NK-92 (cell line): Measurements from ENCODE around the gene ZBTB47.

Experiments used
- DNase-seq: peaks from one replicate; lab custom pipeline; 2025; ENCODE audit not compliant: unreplicated experiment; lab: John Stamatoyannopoulos, UW

ZBTB47 gene

DNA sequence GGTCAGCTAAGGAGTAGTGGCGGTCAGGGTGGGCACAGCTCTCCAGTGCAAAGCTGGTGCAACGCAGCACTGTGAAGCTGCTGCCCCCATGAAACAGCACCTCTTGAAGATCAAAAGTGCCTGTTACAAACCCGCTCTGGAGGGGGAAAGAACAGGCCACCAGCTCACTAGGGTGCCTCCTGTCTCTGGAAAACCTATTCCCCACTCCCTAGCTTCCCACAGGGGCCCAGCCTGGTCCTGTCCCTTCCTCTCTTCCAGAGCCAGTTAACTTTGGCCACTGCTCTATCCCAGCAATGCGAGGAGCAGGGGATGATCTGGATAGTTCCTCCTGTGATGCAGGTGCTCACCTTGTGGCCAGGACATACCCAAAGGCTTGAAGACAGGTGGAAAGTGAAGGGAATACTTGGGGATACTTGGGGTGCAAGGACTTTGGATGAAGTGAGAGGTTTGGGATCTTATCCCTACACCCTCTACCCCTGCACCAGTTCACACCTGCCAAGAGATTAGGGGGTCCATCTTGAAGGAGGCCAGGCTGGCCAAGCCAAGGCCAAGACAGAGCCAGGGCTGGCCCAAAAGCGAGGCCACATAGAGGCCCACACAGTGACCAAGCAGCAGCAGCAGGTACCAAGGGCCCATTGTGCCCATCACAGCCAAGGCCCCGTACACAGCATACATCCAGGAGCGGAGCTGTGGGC is 44.9 kb downstream of the ZBTB47 start:
- no peak for DNase-seq

DNA sequence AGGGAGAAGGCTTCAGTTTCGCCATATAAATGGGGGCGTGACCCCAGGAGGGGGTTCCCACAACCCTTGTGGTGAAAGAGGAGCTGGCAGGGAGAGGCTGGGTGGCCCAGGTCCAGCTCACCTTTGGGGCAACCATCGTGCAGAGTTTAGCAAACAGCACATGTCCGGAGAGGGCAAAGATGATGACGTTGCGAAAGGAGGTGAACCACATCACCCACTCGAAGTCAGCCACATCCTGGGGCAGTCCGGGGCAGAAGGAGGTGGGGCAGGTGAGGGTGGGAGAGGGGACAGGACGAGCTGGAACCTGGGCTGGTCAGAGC is 45.4 kb downstream of the ZBTB47 start:
- no peak for DNase-seq

DNA sequence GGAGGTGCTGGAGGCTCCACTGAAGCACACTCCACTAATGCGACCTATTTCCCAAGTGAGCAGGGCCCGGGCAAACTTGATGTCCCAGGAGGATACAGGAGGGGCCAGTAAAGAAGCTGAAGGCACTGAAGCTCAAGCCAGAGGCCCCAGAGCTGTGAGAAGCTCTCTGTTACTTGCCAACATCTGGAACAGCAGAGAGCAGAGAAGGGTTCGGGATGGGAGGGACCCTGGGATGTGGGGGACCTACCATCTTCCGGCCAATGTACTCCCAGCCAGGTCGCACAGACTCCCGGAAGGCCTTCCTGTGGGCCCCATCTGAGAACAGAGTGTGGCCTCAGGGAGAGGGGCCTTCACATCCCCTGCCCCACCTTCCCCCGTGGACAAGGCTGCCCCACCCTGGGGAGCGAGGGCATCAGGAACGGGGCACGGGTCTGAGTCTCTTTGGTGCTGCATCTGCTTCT is 46.0 kb downstream of the ZBTB47 start:
- DNase-seq: no peak

DNA sequence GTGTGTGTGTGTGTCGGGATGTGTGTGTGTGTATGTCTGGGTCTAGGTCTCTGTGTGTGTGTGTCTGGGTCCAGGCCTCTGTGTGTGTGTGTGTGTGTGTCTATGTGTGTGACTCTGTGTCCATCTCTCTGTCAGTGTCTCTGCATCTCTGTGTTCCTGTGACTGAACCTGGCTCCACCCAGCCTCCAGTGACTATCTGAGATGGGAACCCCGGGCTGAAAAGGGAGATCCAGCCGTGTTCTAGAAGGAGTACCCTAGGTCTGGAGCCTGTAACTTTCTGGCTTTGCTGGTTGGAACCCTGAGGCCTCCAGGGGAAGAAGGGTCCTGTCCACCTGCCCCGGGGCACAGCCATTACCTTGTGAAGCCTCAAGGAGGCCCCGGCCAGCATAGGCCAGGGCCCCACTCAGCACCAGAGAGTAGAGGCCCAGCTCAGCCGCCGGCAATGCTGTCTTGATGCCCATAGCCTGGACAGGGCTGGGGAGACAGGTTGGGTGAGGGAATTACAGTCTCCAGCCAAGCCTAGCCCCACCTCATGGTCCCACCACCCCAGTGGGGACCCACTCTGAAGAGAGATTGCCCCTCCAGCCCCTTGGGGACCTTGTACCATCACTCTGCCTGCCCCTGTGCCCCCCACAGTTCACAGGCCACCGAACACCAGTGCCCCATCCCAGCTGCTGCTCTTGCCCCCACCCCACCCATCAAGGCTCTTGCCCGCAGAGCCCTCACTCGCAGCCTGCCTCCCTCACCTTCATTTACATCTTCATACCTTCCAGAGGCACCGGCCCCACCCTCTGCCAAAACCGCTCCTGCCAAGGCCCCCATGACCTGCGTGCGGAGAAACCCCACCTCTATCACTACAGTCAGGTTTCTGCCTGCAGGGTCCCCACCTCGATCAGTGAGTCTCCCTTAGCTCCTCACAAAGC is 47.1 kb downstream of the ZBTB47 start:
- no peak for DNase-seq

DNA sequence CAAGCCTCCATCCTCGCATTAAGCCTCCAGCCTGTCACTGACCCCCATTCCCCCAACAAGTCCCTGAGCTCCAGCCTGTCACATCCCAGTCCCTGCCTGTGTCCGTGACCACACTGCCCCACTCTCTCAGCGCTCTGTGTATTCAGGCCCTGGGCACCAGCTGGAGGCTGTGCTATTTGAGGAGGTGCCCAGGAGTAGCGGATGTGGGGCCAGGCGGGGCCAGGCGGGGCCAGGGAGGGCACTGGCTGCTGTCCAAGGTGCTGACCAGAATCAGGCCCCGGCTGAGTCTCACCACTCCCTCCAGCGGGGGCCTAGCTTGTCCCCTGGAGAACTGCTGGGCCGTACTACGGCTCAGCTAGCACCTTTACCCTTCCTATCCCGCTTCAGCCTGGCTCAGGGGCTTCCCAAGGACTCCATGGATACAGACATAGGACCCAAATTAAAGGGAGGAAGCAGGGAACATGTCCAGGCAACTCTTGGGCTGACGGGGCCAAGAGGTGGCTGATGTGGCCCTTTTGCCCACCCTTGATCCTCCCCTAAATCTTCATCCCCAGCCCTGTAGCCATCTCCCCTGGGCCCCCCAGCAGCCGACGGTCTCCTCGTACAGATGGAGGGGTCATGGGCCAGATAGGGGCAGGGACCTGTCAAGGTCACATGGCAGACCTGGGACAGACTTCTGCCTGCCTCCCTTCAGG is 48.0 kb downstream of the ZBTB47 start:
- no peak for DNase-seq

DNA sequence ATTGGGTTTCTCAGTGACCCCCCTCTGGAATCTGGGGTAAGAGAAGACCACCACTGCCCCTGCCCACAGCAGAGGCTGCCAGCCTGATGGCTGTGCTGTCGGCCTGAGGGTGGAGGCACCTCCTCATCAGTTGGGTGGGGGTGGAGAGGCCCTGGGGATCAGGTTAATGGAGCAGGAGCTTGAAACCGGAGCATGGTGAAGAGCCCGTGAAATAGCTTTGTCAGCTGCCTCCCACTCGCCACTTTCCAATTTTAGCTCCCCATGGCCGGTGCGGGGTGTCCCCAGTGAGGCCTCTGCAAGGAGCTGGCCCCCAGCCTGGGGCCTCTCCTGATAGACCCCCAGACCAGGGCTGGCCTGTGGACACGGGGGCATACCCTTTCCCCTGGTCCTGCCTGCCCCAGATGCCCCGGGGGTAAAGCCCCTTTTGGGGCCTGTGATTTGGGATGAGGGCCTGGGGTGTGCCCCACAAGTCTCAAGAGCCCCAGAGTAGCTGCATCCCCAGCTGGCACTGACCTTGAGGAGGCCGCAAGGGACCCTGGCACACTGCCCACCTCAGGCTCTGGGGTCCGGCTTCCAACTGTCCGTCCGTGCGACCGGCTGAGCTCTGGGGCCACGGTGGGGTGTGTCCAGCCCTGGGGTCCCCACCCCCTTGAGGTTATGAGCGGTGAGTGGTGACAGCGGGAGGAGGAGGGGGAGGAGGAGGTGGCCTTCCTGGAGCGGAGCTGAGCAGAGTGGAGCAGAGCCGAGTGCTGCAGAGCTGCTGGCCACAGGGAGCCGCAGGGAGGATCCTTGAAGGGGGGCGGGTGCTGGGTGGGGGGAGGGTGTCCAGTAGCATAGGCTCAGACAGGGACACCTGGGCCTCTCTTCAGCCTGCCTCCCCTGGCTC is 48.8 kb downstream of the ZBTB47 start, which contains the start of gene HHATL:
TSS of gene HHATL (minus strand) at position 733 of the 886 bp plus-strand sequence. CDS start 1,972 bp downstream, outside the sequence.
- DNase-seq: no peak

DNA sequence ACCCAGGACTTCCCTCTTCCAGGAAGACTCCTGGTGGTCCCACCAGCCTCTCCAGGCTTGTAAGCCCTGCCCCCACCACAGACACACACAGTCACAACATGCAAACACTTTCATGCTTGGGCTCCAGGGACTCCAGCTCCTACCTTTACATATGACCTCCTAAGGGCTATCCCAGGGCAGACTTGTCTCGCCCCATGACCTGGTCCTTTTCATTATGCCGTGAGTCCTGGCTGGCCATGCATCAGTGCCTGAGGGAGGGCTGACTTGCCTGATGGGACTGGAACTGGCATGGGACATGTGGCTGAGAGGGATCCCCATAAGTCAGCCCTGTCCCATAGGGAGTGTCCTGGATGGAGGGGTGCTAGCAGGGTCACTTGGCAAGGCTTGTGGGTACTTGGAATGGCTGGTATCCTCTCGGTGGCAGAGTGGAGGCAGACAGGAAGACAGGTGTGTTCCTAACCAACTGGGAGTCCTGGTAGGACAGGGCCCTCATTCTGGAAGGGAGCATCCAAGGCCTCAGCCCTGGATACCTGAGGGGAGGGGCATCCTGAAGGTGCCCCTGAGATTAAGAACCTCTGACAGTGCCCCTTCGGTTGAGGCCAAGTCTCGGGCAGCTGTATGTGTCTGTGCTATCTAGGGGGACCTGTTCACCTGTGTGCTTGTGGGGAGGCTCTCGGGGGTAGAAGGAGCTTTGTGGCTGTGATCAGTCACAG is 49.6 kb downstream of the ZBTB47 start:
- no peak for DNase-seq

DNA sequence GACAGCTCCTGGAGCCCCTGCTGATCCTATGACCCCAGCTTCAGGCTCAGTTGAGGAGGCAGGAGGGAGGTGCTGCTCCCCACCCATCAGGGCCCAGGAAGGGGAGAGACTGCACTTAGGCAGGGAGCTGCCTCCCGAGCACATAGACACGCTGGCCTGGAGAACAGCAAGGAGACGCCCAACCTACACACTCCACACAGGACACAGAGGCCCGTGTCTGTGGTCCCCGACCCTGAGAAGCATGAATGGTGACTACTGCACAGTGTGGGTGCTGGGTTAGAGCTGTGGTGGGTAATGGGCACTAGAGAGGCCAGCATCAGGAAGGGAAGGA is 50.2 kb downstream of the ZBTB47 start:
- DNase-seq: no peak

DNA sequence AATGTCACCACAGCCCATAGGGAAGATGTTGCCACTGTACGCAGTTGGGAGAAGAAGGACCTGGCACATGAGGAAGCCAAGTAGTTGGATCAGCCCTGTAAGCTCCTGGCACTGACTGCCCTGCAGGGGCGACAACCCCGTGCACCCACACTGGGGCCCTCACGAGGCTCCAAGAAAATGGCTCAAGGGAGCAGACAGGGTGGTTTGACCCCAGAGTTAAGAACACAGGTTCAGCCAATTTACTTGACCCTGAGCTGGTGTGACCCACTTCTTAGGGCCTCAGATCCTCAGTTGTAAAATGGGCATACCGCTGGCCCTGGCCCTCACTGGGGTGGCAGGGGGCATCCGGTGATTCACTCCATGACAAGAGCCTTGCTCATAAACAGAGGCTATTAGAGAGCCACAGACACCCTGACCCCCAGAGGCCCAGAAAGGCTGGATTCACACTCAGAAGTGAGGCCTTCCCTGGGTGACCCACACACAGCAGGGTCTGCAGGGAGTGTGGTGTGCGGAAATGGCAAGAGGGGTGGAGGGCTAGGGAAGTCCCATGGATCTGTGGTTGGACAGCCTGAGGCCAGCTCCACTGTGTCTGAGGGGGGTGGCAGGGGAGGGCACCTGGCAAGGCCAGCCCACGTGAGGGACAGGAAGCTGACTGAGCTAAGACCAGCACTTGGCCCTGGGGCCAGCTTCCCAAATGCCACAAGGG is 50.8 kb downstream of the ZBTB47 start:
- no peak for DNase-seq

DNA sequence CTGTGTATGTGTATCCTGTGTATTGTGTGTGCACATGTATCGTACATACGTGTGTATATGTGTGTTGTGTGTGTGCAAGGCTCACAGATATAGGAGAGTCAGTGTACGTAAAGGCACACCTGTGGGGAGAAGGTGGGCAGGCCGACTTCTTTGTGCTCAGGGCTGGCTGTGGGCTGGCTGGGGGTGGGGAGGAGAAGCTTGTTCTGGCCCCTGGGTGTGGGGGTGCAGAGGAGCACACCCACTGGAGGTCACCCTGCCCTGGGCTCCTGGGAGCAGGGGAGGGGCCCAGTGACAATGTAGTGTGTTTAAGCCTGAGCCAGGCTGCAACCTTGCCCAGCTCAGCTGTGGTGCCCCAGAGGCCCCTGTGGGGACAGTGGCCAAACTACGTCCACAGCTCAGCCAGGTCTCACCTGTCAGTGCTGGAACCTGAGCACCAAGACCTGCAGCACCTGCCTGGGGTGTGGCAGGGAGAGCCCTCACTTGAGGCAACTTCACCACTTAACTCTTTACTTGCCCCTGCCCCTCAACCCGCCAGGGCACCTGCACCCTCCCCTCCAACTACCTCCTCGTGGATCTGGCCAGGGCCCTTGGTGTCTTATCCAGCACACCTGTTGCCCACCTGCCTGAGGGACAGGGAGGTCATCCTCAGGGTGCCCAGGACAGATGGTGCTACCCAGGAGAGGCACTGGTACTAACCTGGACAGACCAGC is 51.7 kb downstream of the ZBTB47 start:
- no peak for DNase-seq

DNA sequence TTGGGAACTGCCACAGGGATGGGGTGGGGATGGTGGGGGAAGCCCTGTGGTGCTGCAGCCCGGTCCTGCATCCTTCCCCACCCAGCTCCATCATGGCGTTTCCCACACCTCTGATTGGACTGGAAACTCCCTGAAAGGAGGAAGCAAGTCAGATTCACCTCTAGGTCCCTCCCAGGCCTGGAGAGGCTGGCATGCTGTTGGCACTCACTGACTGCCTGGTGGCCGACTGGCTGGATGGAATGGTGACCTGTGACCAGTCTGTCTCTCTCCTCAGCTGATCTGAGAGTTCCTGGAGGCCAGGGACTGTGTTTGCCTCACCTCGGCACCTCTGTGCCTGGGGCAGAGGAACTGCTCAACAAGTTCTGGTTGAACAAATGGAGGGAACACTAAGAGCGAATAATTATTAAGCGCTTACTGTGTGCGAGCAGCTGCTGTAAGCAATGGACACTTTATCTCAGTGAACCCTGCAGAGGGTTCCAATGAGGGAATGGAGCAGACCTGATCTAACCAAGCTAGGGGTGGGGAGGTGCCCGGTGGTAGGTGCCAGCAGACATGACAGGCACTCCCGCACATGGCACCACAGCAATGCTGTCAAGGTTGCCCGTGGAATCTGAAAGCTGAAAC is 52.6 kb downstream of the ZBTB47 start:
- no peak for DNase-seq

DNA sequence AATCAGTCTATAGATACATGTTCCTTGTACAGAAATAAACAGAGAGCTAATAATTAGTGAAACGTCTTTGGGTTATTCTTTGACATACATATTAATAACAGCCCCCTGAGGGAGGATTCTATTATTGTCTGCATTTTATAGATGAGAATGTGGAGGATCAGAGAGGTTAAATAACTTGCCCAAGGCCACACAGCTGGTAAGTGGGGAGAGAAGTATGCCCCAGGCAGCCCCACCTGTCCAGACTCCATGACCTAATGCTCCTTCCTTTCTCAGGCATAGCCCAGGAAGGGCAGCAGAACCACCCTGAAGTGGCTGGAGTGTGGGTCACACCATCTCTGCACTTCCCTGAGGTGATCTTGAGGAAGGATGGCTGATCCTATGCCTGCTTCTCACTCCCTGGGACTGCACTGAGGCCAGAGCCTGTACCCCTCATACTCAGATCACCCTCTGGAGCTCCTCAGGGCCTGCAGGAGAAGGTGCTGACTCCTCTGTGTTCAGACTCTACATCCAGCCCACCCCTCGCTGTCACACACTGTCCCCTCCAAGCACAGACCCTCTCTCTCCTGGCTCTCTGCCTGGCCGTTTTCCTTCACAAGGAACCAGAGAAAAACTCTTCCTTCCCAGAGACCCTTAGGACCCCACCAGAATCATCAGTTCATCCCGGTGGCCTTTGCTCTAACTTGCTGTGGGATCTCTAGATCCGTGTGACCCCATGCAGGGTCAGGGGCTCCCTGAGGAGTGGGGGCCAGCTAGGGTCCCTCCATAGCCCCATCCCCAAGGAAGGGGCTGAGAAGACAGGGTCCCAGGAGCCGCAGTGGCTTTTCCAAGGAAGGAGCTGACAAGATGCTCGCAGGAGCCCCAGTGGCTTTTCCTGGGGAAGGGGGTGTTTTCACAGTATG is 53.5 kb downstream of the ZBTB47 start:
- no peak for DNase-seq

DNA sequence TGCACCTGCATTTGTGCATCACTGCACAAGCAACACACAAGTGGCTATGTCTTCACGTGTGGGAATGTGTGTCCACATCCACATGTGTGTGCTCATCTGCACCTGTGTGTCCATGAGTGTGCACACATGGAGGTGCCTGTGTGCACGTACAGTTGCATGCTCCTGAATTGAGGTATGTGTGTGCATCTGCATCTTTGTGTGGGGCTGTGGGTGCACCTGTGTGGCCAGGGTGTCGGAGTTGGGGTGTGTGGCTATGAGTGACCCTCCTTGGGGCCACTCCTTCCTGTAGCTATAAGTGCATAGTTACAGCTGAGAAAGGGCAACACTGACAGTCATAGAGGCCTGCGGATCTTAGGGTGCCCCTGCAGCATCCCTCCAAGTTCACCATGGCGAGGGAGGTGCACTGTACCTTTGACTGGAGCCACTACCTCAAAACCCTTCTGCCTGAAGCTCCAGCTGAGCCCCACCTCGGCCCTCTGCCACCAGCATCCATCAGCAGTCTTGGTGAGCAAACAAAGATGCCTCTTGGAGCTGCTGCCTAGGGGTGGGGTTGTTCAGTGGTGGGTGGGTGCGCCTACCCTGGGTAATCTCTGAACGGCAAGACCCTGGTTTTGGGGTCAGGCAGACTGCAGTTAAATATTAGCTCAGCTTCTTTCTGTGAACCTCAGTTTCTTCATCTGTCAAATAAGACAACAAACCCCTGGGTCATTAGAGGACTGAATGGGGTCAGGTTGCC is 54.3 kb downstream of the ZBTB47 start:
- DNase-seq: no peak

DNA sequence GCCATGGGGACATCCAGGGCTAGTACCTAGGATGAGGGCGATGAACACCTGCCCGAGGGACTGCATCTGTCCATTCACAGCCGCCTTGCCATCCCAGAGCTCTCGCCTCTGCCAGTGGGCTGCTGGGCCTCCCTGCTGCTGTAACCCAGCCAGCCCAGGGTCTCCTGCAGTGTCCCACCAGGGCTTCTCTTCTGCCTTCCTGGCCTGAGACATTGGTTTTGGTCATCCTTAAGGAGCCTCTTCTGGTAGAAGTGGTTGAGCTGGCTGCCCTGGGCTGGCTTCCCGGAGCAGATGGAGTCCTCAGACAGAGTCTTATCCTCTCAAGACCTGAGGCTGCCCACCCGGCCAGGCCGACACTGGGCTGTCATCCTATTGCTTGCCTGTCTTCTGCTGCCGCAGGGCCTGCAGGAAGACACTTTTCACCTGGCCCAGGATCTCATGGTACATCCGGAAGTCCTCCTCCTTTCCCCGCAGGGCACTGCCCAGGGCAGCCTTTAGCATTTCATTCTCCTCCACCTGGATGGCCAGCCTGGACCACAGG is 55.2 kb downstream of the ZBTB47 start:
- DNase-seq: no peak

DNA sequence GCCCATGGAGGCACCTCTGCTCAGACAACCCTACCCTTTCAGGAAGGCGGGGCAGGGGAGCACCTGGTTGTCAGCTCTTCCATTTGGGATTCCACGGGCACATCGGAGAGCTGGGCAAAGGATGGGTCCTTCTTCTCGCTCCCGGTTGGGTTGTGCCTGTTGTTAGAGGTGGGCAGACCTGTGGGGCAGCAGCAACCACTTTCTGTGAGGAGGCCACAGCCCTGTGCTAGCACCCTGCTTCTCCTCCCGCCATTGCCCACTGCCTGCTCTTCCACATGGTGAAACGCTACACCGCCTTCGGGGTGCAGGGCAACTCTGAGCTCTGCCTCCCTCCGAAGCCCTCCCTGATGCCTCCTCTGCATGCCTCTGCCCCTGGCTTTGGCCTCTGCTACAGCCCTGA is 56.1 kb downstream of the ZBTB47 start:
- DNase-seq: no peak

DNA sequence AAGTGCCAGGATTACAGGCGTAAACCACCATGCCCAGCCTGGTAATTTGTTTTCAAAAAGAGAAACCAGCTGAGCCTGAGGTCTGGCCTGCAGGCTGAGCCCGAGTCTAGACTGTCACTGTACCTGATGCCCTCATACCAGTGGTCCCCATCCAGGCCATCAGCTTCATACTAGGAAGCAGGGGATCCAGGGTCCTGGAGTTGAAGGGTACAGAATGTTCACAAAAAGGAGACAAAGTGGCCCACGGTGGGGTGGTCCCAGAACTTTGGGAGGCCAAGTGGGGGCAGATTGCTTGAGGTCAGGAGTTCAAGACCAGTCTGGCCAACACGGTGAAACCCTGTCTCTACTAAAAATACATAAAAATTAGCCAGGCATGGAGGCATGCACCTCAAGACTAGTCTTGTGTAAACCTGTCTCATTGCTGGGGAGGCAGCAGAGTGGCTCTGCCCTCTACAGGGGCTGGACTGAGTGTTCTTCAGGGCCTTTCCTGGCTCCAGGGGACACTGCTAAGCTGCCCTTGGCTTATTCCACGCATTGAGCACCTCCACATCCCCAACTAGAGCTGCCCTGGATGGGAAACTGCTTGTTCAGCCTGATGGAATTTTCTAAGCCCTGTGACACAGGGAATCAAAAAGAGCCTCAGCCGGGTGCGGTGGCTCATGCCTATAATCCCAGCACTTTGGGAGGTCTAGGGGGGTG is 57.0 kb downstream of the ZBTB47 start:
- DNase-seq: no peak
